Stimulated activated CD4-positive, alpha-beta T cell treated with anti-CD3 and anti-CD28 coated beads, Interleukin-12 subunit alpha, Interleukin-12 subunit beta, amount 100 ng/mL, for 48 hours (primary cell): ENCODE measurements around the gene MICALL2.

ENCODE experiments used
- DNase-seq, 3 donors: peaks; one replicate each; pipeline ENCODE4 v3.0.0-alpha.2; 2020; ENCODE audit warnings: low read depth in 2 of 3, low spot score in 1 of 3

MICALL2 gene

GRCh38 chr7:1396195-1396594 lies 63.1 kb downstream of the MICALL2 start:
- DNase-seq, result no peak

- no peak for DNase-seq
These were observed 63.8 kb downstream of the MICALL2 start for GRCh38 chr7:1395211-1396070.

- no peak for DNase-seq
These were observed 64.9 kb downstream of the MICALL2 start for GRCh38 chr7:1394371-1394770.

GRCh38 chr7:1393421-1393820 lies 65.8 kb downstream of the MICALL2 start:
- DNase-seq, result no peak

- no peak for DNase-seq
These were observed 66.7 kb downstream of the MICALL2 start for GRCh38 chr7:1392556-1392955.

- DNase-seq, result no peak
These were observed 67.8 kb downstream of the MICALL2 start for GRCh38 chr7:1391449-1391848.

GRCh38 chr7:1388703-1389335 lies 70.5 kb downstream of the MICALL2 start:
- DNase-seq, result no peak

GRCh38 chr7:1388021-1388702 lies 71.1 kb downstream of the MICALL2 start:
- DNase-seq, result no peak

GRCh38 chr7:1387261-1387660 lies 72.0 kb downstream of the MICALL2 start:
- no peak for DNase-seq

GRCh38 chr7:1386623-1387220 lies 72.5 kb downstream of the MICALL2 start:
- no peak for DNase-seq

- no peak for DNase-seq
These were observed 73.3 kb downstream of the MICALL2 start for GRCh38 chr7:1385809-1386622.

GRCh38 chr7:1385086-1385808 lies 74.0 kb downstream of the MICALL2 start:
- DNase-seq, result no peak
